Liver (tissue), 3 donors: ENCODE data around the gene NUTF2.

Source experiments
- CTCF ChIP-seq: fragments of 150-350 bp; IDR thresholded peaks from 2 replicates; pipeline ENCODE4 v1.5.1; 2017; ENCODE audit warnings: improper control_type of control experiment, low read depth, low read length; ENCODE audit not compliant: missing input control
- GABPA ChIP-seq, 2 donors: IDR thresholded peaks in 1 of 2; conservative IDR thresholded peaks in 1 of 2; 2 replicates each; pipeline ENCODE4 v1.6.1; 2016; ENCODE audit warnings: antibody characterized with exemption in 2 of 2, mild to moderate bottlenecking in 1 of 2, moderate library complexity in 1 of 2
- JUND ChIP-seq, 2 donors: IDR thresholded peaks; 2 replicates each; pipeline ENCODE4 v1.6.1; 2016; ENCODE audit warnings: antibody characterized with exemption in 2 of 2
- REST ChIP-seq: IDR thresholded peaks from 2 replicates; pipeline ENCODE4 v1.6.1; 2016; ENCODE audit warnings: antibody characterized with exemption, mild to moderate bottlenecking
- TAF1 ChIP-seq: conservative IDR thresholded peaks from 2 replicates; pipeline ENCODE4 v1.6.1; 2016; ENCODE audit warnings: antibody characterized with exemption, mild to moderate bottlenecking
- YY1 ChIP-seq: IDR thresholded peaks from 2 replicates; pipeline ENCODE4 v1.6.1; 2016; ENCODE audit warnings: antibody characterized with exemption, mild to moderate bottlenecking
- TF ChIP-seq, protein P1 (sequence below): IDR thresholded peaks from 2 replicates; pipeline ENCODE4 v1.6.1; 2016; ENCODE audit warnings: antibody characterized with exemption
- TF ChIP-seq, protein P2 (sequence below): IDR thresholded peaks from 2 replicates; pipeline ENCODE4 v1.6.1; 2016; ENCODE audit warnings: antibody characterized with exemption
- donor health status: healthy.
- donor health status: healthy.

DNA sequence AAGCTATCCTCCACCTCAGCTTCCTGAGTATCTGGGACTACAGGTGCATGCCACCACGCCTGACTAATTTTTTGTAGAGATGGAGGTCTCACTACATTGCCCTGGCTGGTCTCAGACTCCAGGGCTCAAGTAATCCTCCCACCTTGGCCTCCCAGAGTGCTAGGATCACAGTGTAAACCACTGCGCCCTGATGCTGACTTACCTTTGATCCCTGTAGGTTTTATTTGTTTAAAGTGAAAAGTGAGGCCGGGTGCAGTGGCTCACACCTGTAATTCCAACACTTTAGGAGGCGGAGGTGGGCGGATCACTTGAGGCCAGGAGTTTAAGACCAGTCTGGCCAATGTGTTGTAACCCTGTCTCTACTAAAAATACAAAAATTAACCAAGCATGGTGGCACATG is 55.0 kb downstream of the NUTF2 start:
- no peak for TF ChIP-seq CTCF
- TF ChIP-seq, protein P1, sequence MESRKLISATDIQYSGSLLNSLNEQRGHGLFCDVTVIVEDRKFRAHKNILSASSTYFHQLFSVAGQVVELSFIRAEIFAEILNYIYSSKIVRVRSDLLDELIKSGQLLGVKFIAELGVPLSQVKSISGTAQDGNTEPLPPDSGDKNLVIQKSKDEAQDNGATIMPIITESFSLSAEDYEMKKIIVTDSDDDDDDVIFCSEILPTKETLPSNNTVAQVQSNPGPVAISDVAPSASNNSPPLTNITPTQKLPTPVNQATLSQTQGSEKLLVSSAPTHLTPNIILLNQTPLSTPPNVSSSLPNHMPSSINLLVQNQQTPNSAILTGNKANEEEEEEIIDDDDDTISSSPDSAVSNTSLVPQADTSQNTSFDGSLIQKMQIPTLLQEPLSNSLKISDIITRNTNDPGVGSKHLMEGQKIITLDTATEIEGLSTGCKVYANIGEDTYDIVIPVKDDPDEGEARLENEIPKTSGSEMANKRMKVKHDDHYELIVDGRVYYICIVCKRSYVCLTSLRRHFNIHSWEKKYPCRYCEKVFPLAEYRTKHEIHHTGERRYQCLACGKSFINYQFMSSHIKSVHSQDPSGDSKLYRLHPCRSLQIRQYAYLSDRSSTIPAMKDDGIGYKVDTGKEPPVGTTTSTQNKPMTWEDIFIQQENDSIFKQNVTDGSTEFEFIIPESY, result no peak
- TF ChIP-seq JUND (IDR thresholded peaks at IDR 0.05), result no peak
- no peak for TF ChIP-seq GABPA (IDR thresholded peaks at IDR 0.05 in 1 of 2, conservative IDR thresholded peaks at IDR 0.05 in 1 of 2)
- no peak for TF ChIP-seq YY1
- TF ChIP-seq REST, result no peak
- TF ChIP-seq, protein P2, sequence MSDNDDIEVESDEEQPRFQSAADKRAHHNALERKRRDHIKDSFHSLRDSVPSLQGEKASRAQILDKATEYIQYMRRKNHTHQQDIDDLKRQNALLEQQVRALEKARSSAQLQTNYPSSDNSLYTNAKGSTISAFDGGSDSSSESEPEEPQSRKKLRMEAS, result no peak
- no peak for TF ChIP-seq TAF1
